Forelimb muscle (tissue), 1 donor: ENCODE results near the gene OSTC. TPM values are rescaled to one million over a fixed set of nuclear protein-coding genes. Genes with fewer than 3 reads are reported as not detected.

ENCODE experiments used
- DNase-seq: peaks from one replicate; pipeline ENCODE4 v3.0.0-alpha.2; 2013; ENCODE audit warnings: low read depth
- polyA plus RNA-seq: library from polyadenylated mRNA; unstranded; fragments of 120-200 nt; gene quantifications from one replicate; pipeline ENCODE4 v1.2.1, GENCODE V29; 2013; ENCODE audit not compliant: insufficient read length

Gene OSTC
- polyA plus RNA-seq: 149 TPM

- peak; percentile 88 for DNase-seq
These were observed at the start of gene OSTC for GRCh38 chr4:108650212-108651013. TSS of gene OSTC (plus strand) at chr4:108650599. CDS start at chr4:108650656, 57 bp downstream.

- DNase-seq: no peak
These were observed 49.3 kb upstream of the OSTC start for GRCh38 chr4:108601106-108601505.

GRCh38 chr4:108601532-108601931 is 48.9 kb upstream of the OSTC start:
- DNase-seq: no peak

DNA sequence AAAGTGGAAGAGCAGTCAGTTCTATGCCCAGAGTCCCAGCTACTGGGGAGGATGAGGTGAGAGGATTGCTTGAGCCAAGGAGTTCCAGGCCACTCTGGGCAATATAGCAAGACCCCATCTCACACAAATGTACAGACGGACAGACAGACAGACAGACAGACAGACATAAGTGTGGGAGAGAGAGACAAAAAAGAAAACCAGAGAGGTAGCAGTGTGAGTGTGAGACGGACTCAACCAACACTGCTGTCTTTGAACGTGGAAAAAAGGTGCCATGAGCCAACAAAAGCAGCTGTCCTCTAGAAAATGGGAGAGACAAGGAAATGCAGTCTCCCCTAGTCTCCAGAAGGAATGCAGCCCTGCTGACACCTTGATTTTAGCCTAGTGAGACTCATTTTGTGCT is 48.2 kb upstream of the OSTC start:
- DNase-seq: no peak

GRCh38 chr4:108607079-108607815 is 43.2 kb upstream of the OSTC start:
- no peak for DNase-seq

GRCh38 chr4:108611365-108611764 is 39.0 kb upstream of the OSTC start:
- DNase-seq: no peak

DNA sequence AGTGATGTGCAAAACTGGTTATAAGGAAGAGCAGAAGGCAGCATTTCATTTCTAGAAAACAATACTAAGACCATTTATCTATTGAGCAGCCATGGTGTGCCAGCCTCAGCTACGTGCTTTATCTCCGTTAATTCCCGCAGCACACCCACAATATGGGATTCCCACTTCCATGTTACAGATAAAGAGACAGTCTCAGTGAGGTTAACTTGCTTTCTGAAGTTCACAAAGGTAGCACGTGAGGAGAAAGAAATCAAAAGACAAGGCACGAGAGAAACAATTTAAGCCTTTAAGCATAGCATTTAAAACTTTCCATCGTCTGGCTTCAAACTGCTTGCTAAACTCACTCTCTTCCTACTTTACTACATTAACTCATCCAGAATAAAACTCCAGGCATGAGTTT is 38.0 kb upstream of the OSTC start:
- no peak for DNase-seq

- DNase-seq: no peak
These were observed 30.9 kb upstream of the OSTC start for GRCh38 chr4:108619372-108620100.

GRCh38 chr4:108620101-108620932 is 30.1 kb upstream of the OSTC start, which contains the start of gene RPL34:
TSS of gene RPL34 (plus strand) at chr4:108620576. CDS start at chr4:108621960, 1,384 bp downstream.
- peak; percentile 99 for DNase-seq

DNA sequence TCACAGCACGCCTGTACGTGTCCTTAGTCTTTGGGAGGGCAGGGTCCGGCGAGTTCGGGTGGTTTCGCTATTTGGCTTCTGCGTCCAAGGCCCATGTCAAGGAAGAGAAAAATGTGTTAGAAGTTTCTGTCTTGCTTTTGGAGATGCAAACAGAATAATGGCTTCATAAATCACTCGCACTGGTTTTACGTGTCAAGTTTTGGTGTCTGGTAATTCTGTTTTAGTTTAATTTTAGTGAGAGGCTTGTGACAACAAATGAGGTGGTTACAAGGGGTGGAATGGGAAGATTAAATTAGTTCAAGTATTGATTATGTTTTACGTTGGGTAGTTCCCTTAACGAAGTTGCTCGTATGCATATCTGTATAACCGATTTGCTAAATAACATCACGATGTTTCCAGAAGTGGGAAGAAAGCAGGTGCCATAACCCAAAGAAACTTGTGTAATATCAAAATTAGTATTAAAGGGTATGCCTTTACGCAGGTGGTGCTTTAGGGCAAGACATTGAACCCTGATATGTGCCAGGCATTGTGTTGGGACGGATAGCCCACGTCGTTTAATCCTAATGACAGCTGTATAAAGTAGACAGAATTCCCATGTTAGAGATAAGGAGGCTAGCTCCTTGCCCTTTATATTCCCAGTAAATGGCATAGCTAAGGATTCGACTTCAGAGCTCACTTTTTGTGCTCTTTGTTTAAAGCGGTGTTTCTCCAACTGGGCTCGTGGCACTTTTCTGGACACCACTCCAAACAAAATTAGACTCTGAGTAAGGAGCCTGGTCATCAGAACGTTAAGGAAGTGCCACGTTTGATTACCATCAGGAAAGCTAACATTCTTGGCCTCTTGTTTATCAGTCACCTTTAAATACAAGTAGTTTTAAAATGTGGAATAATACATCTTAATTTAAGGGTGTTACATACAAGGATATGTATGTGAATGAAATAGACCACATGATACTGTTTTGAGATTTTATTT is 29.2 kb upstream of the OSTC start:
- no peak for DNase-seq

DNA sequence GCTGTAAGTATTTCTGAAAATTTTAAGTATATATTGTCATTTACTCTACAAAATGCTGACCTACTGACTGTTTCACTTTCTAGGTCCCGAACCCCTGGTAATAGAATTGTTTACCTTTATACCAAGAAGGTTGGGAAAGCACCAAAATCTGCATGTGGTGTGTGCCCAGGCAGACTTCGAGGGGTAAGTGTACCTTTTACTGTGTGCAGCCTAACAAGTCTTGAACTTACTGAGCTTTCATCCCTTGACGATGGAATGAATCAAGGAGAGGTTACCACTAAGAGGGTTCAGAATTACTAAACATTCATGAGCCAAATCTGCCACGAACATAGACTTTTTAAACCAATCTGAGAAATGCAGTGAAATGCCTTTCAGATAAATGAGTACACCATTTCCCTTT is 28.4 kb upstream of the OSTC start:
- no peak for DNase-seq

GRCh38 chr4:108622828-108623227 is 27.6 kb upstream of the OSTC start:
- DNase-seq: no peak

DNA sequence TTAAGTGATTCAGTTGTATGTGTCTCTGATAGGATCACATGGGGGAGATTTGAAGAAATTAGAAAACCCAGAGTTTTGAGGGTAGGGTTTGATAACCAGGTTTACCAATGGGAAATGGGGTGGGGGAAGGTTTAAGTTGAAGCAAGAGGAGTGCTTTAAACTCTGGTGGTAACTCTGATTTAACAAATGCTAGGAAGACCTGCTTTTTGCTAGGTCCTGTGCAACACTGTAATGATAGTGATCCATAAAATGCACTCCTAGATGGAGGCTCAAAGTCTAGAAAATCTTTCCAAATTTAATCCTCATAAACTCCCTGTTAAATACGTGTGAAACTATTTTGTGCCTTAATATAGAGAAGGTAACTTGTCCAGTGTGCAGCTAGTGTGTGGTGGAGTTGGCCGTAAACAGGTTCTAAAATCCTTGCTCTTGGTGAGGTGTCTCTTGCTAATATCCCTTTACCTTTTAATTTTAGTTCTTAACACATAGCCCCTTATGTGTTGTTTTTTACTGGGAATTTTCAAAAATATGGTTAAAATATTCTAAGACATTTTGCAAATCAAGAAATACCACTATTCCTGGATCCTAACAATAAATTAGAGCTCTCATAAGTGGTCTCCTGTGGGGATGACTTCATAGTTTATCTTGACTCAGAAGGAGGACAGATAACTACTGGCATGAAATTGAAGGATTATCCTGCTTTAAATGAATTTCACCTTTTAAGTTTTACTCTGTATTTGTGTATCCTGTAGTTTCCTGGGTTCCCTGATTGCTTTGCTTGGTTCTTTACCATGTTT is 25.9 kb upstream of the OSTC start:
- DNase-seq: no peak

DNA sequence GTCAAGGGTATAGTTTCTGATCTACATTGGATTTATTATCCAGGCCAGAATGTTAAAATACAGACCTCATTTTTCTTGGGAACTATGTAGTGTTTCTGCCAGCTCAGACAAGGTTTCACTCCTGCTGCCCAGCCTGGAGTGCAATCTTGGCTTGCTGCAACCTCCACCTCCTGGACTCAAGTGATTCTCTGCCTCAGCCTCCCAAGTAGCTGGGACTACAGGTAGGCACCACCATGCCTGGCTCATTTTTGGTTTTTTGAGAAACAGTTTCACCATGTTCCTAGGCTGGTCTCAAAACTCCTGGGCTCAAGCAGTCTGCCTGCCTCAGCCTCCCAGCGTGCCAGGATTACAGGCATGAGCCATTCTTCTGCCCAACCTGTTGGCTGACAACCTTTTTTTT is 24.3 kb upstream of the OSTC start:
- no peak for DNase-seq

GRCh38 chr4:108628411-108628810 is 22.0 kb upstream of the OSTC start:
- DNase-seq: no peak

DNA sequence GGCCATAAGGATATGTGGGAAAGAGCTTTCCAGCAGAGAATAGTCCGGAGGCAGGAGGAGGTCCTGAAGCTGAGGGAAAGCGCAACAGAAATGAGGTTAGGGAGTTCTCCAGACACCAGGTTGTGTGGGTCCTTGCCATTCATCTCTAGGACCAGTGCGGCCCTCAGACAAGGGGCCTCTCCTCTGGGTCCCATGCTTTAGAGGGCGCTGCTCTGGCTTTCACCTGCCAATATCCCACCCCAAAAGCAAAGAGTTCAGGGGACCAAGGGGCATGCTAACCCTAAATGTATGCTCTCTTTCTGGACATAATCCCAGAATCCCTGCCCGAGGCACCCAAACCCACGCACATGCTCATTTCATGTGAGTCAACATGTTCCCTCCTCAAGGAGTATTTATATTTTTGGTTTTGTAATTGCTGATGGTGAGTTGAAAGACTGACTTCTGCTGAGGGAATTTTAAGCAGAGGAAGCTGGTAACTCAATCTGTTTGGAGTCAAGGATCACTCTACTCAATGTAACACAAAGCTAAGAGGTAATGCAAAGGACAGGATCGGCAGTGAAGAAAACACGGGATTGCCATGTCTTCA is 15.2 kb upstream of the OSTC start:
- no peak for DNase-seq

DNA sequence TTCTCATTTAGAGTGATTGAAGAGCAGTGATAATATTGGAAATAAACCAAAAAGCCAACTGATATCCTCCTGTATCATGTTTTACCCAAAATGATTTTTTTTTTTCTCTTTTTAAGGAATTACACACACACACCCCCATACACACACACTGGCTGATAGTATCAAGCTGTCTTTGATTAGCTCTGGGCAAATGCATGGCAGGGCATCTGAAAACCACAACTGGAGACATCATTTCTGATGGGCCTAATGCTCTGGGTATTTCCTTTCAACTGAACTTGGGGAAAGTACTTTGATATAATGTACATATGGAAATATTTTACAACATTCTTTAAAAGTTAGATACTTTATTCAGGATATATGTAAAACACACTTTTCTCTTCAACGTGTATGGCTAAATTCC is 14.2 kb upstream of the OSTC start:
- DNase-seq: no peak

DNA sequence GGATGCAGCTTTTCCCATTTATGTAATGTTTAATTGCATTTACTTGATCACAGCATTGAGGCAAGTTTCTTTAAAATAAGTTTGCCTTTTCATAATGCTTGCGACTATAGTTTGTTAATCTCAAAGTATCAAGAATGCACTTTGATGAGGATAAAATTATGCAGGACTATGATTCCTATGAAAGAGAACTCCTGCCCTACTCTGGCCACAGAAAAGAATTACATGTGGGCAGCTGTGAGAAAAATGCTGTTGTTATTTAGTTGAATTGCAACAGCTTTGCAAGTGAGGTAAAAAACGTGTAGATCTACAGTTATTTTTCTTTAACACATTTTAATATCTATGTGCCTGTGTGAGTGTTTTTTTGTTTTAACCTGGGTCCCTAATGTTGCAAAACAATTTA is 12.5 kb upstream of the OSTC start:
- DNase-seq: no peak

- DNase-seq: no peak
These were observed 6.2 kb upstream of the OSTC start for GRCh38 chr4:108644237-108644636.
